Measurements from ENCODE around the gene SLC5A1. TPM values are rescaled to one million over a fixed set of nuclear protein-coding genes. Genes with fewer than 3 reads are reported as not detected.
"Not testable (repeated sequence)": the region's sequence is repeated elsewhere in the genome, so short reads cannot be mapped to it uniquely, and the experiment has no call there.

Gene SLC5A1
- total and polyA plus RNA-seq, 11 donors = 22.1 to 181 (median 103) TPM

DNA sequence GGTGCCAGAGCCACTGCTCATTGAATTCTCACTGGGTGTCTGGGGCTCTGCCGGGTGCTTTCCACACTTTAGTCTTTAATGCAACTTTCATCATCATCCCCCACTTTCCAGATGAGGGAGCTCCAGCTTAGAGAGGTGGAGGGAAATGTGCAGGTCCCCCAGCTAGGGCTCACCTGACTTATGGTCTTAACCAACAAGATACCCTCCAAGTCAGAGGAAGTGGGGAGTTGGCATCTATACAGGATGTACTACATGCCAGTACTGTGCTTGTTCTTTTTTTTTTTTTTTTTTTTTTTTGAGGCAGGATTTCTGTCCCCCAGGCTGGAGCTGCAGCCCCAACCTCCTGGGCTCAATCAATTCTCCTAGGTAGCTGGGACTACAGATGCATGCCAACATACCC is 89.7 kb downstream of the SLC5A1 start:
- peaks cover 0 to 6% (median 0%) of the 10 kb centered on the region in 12 donors for H3K4me1 ChIP-seq
- WGBS, 4 donors = 73 to 100% (median 78%) methylated on average over 1 of the region's 1 CpG
- intact Hi-C loops (cut with DNase I) = no loop called here
- H3K4me3 ChIP-seq = no peak overlapping the region
- no peaks in the 10 kb centered on the region for H3K36me3 ChIP-seq
- ATAC-seq (no peak), DNase-seq (no peak)
- no peaks in the 10 kb centered on the region for H3K27me3 ChIP-seq
- no peaks in the 10 kb centered on the region for H3K9me3 ChIP-seq
- no peak overlapping the region for H3K27ac ChIP-seq
- no peak for TF ChIP-seq POLR2A (IDR thresholded peaks at IDR 0.05)
- TF ChIP-seq, protein P1, sequence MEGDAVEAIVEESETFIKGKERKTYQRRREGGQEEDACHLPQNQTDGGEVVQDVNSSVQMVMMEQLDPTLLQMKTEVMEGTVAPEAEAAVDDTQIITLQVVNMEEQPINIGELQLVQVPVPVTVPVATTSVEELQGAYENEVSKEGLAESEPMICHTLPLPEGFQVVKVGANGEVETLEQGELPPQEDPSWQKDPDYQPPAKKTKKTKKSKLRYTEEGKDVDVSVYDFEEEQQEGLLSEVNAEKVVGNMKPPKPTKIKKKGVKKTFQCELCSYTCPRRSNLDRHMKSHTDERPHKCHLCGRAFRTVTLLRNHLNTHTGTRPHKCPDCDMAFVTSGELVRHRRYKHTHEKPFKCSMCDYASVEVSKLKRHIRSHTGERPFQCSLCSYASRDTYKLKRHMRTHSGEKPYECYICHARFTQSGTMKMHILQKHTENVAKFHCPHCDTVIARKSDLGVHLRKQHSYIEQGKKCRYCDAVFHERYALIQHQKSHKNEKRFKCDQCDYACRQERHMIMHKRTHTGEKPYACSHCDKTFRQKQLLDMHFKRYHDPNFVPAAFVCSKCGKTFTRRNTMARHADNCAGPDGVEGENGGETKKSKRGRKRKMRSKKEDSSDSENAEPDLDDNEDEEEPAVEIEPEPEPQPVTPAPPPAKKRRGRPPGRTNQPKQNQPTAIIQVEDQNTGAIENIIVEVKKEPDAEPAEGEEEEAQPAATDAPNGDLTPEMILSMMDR (IDR thresholded peaks at IDR 0.05) = no peak

DNA sequence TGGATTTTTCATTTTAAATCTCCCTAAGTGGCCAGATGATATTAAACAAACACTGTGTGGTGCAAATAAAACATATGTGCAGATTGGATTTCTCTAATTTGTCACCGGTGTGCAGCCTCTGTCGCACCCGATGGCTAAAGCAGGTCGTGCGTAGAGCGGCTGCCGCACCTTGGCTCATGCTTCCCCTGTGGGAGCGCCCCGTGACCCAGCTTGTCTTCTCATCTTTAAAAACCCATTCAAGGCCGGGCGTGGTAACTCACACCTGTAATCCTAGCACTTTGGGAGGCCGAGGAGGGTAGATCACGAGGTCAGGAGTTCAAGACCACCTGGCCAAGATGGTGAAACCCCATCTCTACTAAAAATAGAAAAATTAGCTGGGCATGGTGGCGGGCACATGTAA is 91.7 kb downstream of the SLC5A1 start:
- not testable (repeated sequence) for H3K36me3 ChIP-seq

DNA sequence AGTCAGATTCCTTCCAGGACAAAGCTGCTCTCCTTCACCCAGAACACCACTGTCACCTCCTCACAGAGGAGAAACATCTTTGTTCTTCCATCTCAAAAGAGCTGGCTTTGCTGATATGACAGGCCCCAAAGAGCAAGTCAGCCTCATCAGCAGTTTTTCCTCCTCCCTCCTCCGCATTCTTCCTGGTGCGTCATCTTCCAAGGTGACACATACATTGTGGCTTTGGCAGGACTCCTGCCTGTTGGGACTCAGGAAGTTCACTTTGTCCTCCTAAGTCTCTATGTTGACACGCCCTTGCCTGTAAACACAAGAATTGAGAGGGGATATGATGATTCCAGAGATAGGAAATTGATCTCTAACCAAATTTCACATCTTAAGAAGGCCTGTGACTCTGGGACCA is 92.9 kb downstream of the SLC5A1 start:
- ATAC-seq = peak in 3 of 4 donors; percentile 46 to 79 (median 52)

More for the DNA sequence above, 91.7 kb downstream of the SLC5A1 start:
- intact Hi-C loops (cut with DNase I); ATAC-seq; H3K27me3 ChIP-seq; H3K4me3 ChIP-seq; DNase-seq; H3K9me3 ChIP-seq; H3K27ac ChIP-seq: not testable (repeated sequence)
- H3K4me1 ChIP-seq = peaks cover 0 to 11% (median 0%) of the 10 kb centered on the region in 12 donors
- 91 to 96% (median 94%) methylated on average over 14 of the region's 14 CpGs for WGBS, 4 donors

DNA sequence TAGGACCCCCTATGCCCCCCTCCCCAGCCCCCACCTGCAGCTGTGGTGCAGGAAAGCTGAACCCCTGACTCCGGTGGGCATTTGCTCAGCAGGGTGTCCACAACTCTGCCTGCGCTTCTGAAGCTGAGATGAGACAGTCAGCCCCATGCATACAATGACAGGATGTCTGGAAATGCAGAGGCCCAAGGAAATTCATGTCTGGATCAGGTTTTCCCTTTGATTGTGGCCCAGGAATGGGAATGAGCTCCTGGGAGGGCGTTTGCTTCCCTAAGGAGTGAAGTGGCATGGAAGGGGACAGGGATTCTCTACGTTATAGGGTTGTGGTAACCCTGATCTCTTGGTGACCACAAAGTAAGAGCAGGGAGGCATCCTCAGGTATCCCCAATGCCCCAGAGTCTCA is 93.8 kb downstream of the SLC5A1 start:
- H3K36me3 ChIP-seq; DNase-seq; H3K9me3 ChIP-seq; intact Hi-C loops (cut with DNase I); ATAC-seq; H3K27me3 ChIP-seq; H3K4me3 ChIP-seq: not testable (repeated sequence)
- H3K4me1 ChIP-seq = peaks cover 0 to 11% (median 0%) of the 10 kb centered on the region in 12 donors
- peak overlapping the region in 5 of 12 donors; percentile 31 to 83 (median 52) for H3K27ac ChIP-seq
- WGBS, 4 donors = 61 to 79% (median 71%) methylated on average over 3 to 4 of the region's 4 CpGs

More for the DNA sequence above, 92.9 kb downstream of the SLC5A1 start:
- H3K4me3 ChIP-seq; H3K9me3 ChIP-seq; H3K27me3 ChIP-seq; intact Hi-C loops (cut with DNase I); H3K36me3 ChIP-seq; DNase-seq: not testable (repeated sequence)
- H3K27ac ChIP-seq = peak overlapping the region in 3 of 12 donors; percentile 33 to 83 (median 52)
- WGBS, 4 donors = 54 to 68% (median 60%) methylated on average over 3 of the region's 3 CpGs
- H3K4me1 ChIP-seq = peaks cover 0 to 11% (median 0%) of the 10 kb centered on the region in 12 donors

DNA sequence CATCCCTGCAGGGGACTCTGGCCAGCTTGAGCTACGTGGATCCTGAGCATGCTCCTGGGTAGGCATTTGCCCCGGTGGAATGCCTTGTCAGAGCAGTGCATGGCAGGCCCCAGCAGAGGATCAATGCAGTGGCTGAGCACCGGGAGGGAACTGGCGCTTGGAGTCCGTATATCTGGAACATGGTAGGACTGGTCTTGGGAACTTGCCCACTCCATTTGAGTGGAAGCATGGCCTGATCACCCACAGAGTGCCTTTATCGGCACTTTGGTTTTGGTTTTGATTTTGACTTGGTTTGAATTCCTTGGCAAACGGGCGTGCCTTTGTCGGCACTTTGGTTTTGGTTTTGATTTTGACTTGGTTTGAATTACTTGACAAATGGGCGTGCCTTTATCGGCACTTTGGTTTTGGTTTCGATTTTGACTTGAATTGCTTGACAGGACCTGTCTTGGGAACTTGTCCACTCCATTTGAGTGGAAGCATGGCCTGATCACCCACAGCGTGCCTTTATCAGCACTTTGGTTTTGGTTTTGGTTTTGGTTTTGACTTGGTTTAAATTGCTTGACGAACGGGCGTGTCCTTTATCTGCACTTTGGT is 94.8 kb downstream of the SLC5A1 start:
- peak overlapping the region in 11 of 12 donors; percentile 31 to 83 (median 64) for H3K27ac ChIP-seq
- DNase-seq (peak in 1 of 5 donors; percentile 15), ATAC-seq (peak; percentile 19 to 52 (median 24))
- peak overlapping the region; percentile 9 to 65 (median 47) for H3K4me3 ChIP-seq
- intact Hi-C loops (cut with DNase I); H3K36me3 ChIP-seq; H3K9me3 ChIP-seq; H3K27me3 ChIP-seq: not testable (repeated sequence)
- 56 to 65% (median 58%) methylated on average over 16 of the region's 16 CpGs for WGBS, 4 donors
- H3K4me1 ChIP-seq = peaks cover 0 to 16% (median 0%) of the 10 kb centered on the region in 12 donors

DNA sequence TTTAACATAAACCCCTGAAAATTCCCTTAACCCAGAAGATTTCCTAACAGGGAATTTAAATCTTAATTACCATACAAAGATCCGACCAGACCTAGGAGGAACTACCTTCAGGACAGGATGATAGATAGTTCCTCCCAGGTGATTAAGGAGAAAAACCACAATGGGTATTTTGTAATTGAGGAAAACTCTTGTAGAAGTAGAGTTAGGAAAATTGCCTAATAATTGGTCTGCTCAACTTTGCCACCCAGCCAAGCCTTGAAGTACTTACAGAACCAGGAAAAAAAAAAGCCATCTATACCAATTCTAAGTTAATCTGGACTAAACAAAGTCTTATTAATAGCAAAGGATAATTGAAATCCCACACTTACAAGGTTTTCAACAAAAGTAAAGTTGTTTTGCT is 95.5 kb downstream of the SLC5A1 start:
- peak overlapping the region in 7 of 12 donors; percentile 49 to 83 (median 64) for H3K27ac ChIP-seq
- H3K9me3 ChIP-seq; H3K36me3 ChIP-seq; intact Hi-C loops (cut with DNase I); ATAC-seq; DNase-seq; H3K27me3 ChIP-seq: not testable (repeated sequence)
- H3K4me3 ChIP-seq = peak overlapping the region in 9 of 12 donors; percentile 41 to 65 (median 50)
- H3K4me1 ChIP-seq = peaks cover 0 to 18% (median 0%) of the 10 kb centered on the region in 12 donors
- WGBS, 4 donors = 62 to 79% (median 71%) methylated on average over 1 of the region's 1 CpG
